Measurements from ENCODE around the gene PLK3.

DNA sequence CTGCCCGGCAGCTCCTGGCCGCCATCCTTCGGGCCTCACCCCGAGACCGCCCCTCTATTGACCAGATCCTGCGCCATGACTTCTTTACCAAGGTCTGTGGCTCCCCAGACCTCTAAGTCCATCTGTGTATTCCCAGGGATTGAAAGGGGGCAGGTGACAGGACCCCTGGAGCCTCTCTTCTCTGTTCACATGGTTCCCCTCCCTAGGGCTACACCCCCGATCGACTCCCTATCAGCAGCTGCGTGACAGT, 2.8 kb downstream of the PLK3 start:
- TF ChIP-seq EZH2 (IDR thresholded peaks at IDR 0.05; ENCODE audit: borderline replicate concordance, low read depth, low read length, severe bottlenecking): no peak
- TF ChIP-seq, protein P1, sequence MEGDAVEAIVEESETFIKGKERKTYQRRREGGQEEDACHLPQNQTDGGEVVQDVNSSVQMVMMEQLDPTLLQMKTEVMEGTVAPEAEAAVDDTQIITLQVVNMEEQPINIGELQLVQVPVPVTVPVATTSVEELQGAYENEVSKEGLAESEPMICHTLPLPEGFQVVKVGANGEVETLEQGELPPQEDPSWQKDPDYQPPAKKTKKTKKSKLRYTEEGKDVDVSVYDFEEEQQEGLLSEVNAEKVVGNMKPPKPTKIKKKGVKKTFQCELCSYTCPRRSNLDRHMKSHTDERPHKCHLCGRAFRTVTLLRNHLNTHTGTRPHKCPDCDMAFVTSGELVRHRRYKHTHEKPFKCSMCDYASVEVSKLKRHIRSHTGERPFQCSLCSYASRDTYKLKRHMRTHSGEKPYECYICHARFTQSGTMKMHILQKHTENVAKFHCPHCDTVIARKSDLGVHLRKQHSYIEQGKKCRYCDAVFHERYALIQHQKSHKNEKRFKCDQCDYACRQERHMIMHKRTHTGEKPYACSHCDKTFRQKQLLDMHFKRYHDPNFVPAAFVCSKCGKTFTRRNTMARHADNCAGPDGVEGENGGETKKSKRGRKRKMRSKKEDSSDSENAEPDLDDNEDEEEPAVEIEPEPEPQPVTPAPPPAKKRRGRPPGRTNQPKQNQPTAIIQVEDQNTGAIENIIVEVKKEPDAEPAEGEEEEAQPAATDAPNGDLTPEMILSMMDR (IDR thresholded peaks at IDR 0.05; ENCODE audit: borderline replicate concordance, extremely low read depth, low read length, poor library complexity, severe bottlenecking): no peak
